GM18907 (cell line): ENCODE results near the gene COL4A1.

Experiments
- ATAC-seq: cut with Tn5 transposase; IDR thresholded peaks from one replicate; pipeline ENCODE4 v1.9.1; 2021; ENCODE audit warnings: mild to moderate bottlenecking, moderate library complexity; ENCODE audit not compliant: unreplicated experiment

COL4A1 gene

DNA sequence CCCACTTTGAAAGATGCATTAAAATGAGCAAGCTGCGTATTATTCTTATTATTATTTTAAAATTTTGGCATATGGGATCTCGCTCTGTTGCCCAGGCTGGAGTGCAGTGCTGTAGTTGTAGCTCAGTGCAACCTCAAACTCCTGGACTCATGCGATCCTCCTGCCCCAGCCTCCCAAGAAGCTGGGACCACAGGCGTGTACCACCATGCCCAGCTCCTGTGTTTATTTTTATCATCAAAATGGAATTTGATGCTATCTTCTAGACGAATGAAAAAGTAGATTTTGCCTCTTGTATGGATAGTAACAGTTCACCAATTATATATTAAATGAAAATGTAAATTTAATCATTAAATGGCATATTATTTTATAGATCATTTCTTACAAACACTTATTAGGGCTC, 43.6 kb downstream of the COL4A1 start:
- no peak for ATAC-seq

DNA sequence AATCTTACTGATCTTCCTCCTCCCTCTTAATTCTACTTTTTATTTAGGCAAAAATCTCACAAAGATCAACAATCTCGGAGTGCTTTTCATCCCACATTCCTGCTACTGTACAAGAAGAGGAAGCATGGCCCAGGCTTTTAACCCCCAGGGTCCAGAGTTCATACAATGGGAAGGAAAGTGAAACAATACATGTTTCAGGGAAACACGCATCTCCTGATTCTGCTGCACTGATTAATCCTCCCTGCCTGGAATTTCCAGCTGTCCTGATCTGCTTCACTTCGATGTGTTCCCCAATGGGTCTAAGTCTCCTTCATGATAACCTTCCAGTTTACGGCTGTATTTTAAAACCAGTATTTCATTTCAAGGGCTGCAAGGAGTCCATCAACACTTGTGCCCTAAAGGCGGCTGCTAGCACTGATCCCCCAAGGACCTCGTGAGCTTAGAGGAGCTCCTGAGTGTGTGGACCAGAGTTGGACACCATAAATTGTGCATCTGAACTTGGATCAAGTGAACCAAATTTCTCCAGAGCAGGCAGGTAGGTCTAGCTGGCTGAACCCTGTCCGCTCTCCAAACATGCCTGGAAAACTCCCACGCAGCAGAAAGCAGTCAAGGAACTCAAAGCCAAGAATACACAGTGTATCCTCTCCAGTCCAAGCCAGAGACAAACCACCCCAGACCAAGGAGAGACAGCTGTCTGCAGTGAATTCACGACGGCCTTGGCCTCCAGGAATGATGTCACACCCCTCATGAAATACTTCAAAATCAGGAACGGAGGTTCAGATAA, 44.3 kb downstream of the COL4A1 start:
- ATAC-seq: no peak

DNA sequence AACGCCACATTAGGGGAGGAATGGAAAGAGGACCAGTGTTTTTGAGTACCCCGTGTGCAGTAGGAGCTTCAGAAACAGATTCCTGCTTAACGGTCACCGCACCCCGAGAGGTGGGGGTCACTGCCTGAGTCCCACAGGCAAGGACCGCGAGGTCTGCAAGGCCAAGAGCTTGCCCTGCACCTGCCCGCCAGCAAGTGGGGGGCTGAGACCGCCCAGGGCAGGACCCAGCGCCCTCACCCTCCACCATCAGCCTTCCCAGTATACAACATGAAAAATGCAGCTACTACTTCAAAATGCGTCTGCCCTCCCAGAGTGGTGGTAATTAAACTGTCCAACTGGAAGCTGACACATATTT, 44.9 kb downstream of the COL4A1 start:
- ATAC-seq: no peak

DNA sequence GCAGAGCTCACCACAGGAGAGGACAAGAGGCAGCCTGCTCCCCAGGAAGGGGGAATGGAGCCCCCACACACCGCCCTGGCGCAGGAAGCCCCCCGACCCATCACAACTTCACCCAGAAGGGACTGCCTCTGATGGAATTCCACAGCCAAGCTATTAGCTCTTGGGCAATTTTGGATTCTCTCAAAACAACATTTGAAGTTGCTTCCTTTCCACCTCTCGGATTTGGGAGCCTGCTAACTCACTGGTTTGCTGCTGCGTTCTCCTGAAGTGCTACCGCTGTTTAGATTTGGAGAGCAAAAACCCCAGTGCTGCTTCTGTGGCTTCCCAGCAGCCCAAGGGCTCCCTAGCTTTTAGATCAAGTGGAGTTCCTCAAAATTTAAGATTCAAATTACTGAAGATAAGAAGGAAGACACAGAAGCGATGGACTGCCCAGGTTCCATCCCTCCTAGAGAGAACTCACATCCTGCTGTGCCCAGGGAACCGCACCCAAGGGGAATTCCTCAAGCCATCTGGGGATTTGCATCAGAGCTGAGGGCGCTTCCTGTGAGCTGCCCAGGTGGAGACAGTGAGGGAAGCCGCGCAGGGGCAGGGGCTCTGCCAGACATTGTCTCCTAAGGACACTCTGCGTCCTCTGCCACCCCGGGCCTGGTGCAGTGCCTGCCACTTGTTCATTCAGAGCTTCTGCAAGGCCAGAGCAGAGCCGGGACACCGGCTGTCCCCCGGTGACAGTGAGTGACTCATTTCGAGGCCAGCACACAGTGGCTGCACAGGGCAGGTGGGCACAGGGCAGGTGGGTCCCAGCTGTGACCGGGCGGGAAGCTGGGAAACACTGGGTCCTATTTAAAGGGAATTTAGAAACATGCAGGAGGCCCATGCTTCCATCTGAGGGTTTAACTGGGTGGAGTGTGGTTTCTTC, 45.5 kb downstream of the COL4A1 start:
- no peak for ATAC-seq

DNA sequence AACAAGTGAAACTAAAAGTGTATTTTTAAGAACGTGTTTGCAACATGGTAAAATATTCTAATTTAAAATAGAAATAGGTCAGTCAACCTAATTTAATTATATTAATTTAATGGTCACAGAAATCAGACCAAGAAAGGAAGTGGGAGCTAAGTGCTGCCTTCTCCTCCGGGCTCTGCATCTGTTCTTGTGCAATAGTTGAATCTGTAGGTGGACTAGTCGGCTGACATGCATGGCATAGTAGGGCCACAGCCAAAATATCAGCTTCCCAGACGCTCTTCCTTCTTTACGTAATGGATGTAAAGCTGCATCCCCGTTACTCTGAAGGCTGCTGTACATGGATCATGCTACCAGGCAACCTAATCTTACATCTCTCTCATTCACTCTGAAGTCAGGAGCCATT, 47.3 kb downstream of the COL4A1 start:
- no peak for ATAC-seq

DNA sequence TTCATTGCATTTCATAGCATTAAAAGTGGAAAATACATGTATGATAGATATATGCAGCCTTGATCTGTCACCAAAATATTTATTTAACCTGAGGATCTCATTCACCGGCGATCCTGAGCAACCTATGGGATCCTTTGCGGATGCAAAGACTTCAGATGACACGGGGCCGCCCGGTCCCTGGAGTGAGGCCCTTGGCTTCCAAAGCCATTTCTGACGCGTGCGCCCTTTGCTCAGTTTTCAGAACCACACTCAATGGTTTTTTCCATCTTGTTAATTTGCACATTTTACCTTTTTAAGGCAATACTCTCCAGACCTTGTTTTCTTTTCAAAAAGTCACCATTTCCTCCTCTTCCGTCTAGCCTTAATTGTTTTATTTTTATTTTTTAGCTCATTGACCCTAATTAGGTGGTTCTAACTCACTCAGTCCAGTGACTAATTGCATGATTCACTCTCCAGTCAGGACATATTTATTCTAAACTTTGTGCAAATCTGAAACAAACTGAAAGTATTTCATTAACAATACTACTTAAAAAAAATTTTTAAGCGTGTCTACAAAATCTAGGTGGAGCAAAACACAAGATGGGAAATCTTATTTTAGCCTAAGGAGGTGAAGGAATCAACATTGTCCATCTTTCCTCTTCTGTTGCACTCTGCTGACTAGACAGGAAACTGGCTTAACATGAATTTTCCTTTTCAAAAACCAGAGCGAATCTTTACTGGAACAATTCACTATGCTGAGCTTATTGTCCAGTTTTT, 47.9 kb downstream of the COL4A1 start:
- ATAC-seq: no peak

DNA sequence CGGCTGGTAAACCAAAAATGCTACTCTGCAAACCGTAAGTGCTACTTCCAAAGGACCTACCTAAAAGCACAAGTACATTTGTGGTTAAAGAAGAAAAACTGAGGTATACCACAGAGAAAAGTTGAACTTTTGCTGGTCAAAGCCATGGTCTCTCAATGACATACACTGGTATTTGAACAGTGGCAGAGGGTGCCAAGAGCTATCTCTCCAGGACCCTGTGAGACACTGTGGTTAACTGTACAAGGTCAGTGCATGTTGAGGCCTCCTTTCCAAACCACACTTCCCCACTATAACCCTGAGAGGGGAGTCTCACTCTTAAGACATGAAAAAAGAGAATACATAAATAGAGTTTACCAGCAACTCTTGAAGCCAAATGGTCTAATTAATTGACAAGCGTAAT, 49.5 kb downstream of the COL4A1 start:
- ATAC-seq: no peak

DNA sequence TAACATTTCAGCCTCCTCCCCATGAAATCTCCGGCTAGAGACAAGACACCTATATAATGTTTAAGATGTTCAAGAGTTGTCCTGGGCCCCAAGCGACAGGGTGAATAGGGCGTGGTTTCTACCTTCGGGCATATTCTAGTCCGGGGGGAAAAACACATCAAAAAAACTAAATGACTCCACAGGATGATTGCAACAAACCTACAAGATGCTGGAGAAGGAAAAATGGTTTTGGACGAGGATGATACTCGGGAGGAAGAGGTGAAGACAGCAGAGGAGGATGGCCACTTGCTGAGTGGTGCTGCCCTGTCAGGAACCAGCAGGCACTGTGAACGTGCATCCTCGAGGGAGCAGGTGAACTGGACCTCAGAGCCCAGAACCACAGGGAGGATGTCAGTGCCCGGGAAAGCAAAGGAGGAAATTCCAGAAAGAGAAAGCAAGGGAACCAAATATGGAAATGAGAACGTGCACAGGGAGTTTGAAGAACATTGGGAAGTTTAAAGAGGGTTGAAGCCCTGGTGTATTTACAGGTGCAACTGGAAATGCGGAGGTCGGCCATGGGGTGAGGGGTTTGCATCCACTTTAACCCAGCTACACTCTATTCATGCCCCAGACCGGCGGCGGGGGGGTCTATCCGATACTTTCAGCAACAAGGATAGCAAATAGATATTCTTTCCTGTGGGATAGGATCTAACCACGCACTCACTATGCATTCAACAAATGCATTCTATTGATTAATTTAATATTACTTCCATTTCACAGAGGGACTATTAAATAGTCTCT, 50.6 kb downstream of the COL4A1 start:
- ATAC-seq: no peak

DNA sequence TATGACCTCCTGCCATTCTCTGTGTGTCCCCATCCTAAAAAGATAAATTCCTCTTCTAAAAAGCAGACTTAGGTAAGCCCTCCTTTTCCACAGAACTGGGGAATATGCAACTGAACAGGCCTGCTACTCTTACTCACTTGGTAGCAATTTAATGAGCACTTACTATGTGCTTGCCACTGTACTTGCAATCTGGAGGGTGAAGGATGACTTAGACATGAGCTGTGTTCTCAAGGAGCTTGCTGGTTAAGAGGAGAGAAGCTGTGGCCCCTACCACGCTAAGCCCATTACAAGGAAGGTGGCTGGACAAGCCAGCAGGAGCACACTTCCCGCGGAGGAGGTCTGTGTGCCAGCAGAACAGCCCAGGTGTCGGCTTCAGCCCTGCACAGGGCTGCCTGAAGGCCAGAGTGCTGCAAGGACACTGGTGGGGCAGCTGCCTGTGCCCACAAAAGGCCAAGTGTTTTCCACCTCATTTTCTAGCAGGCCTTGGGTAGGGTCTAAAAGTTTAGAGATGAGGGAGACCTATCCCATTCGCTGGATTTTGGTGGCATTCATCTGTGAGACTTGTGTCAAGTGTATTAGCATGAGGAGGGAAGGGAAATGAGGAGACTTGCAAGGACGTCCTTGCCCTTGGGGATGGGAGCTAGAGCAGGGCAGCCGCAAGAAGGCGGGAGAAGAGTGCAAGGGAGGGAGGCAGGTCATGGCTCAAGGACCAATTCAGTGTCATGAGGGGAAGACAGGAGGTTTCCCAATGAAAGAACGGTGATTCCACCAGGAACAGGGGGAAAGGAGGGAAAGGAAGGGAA, 52.0 kb downstream of the COL4A1 start:
- no peak for ATAC-seq

DNA sequence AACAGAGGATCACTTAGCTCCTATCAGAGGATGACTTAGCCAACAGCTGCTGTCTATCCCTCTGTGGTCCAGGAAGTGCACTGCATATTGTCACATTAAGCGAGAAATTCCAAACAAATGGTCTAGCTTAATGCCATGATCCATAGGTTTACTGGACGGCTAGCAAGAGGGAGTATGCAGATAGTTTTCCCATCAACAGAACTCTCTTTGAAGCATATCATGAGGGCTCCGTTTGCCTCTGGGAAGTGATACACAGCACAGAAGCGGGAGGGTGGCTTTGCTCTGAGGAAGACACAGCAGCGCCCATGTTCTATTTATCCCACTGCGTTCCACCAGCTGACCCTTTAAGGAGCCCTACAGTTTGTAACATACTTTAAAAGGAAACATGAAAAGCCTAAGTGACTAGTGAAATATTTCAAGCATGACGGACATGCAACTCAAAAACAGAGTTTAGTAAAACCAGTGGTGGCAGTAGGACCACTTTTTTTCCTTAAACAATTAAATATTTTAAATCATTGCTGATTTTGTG, 52.7 kb downstream of the COL4A1 start:
- ATAC-seq: no peak

DNA sequence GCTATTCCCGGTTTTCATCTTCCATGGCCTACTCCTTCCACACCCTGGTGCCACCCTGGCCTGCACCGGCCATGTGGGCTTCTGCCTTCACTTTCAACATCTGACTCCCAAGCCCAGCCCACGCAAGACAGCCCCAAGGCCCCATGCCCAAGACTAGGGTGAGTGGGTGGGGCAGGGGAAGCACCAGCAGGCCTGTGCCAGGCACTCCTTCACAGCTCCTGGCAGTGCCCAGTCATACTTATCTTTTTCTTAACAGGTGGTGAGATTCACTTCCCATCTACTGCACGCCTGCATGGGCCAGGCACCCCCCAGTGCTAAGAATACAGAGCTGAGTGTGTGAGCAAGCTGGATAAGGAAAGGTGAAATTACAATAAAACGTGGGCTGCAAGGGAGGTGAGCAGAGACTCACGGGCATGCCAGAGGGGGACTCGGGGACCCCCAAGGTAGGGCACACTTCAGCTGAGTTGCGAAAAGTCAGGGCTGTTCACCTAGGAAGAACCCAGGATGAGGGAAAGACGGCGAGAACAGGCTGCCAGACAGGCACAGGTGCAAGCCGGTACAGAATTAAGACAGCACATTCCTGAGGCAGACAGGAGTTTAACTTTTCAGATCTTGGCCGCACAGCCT, 55.7 kb downstream of the COL4A1 start:
- no peak for ATAC-seq

DNA sequence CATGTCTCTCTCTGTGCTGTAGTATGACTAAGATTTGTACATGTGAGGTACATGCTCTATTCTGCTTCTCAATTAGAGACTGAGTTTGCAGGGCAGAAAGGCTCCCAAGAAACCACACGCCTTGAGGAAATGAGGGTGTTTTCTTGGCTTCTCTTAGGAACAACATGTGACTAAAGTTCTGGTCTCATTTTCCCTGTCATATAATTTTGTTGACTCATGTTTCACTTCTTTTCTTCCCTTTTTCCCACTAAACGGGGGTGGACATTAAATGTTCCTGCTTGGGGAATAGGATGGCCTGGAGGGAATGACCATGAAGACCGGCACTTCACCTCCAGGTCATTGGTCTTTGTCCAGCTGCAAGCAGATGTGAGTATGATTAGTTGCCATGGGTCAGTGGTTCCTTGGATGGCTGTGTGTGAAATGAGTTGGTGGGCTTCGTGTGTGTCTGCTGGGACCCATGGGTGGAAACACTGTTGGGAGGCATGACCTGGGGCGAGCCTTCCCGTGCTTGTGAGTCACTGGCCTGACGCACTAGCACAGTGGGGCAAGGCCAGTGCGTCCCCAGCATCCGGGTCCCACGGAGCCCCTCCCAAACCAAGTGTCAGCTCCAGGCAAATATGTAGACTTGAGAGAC, 56.6 kb downstream of the COL4A1 start:
- ATAC-seq: no peak

DNA sequence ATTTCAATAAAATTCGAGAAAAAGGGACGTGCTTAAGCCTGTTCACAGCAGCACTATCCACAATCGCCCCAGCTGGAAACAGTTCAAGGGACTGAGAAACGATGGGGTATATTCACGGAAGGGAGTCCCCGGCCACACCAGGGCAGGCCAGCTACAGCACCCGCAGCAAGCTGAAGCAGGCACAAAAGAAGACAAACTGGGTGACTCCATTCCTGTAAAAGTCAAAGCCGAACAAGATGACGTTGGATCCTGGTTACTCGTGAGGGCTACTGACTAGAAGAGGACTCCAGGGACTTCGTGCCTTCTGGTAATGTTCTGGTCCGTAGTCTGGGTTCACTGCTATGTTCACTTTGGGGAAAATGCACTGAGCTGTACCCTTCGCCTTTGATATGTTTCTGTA, 57.6 kb downstream of the COL4A1 start:
- no peak for ATAC-seq

DNA sequence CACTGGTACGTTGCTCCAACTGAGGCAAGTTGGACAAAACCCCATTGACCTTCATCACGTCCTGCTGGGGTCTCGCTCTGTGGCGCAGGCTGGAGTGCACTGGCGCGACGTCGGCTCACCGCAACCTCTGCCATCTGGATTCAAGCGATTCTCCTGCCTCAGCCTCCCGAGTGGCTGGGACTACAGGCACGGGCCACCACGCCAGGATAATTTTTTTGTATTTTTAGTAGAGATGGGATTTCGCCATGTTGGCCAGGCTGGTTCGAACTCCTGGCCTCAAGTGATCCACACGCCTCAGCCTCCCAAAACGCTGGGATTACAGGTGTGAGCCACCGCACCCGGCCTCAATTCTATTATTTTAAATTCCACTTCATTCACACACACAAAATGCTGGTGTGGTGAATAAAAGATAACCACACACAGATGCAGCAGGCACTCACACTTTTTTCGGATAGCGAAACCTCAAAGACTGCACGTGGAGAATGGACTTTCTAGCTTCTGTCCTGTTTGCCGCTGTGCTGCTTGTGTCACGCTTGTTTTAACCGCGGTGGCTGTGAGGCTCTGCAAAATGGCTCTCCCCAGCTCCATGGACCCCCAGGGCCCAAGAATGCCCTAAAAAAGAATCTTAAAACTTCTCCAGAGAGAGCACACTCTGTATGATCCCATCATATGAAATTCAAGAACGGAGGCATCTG, 58.4 kb downstream of the COL4A1 start:
- ATAC-seq: no peak

DNA sequence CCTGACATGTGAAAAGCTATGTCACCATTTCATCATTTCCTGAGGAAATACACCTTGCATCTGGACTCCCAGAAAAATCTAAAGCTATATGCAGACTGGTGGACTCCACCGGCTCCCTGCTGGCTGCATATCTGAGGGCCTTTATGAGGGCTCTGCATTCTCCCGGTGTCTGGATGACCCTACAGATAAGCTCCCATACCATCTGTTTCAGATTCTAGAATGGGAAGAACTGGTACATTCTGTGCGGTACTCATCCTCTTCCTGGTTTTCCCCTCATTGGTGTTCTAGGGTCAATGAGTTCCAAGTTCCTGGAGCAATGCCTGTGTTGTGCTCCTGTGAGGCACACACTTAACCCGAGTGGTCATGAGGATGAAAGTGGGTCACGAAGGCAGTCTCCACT, 60.4 kb downstream of the COL4A1 start:
- no peak for ATAC-seq

DNA sequence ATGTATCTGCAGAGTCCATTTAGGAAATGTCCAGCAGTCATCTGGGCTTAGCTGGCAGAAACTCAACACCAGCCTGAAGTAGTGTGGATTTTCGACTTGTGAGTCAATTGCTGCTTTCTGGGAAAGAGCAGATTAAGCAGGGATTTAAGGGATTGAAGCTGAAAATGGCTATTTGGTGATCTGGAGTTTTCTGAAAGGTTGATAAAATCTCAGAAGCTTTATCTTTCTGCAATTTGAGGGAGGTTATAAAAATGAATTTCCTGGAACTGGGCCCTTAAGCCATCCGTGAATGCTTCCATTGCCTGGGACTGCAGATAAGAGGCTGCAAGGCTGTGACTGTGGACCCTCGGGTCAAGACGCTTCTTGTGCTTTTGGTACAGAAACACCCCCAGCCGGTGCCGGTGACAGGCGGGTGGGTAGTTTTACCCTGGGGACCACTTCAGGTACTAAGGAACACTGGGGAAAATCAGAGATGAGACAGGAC, 61.5 kb downstream of the COL4A1 start:
- no peak for ATAC-seq

DNA sequence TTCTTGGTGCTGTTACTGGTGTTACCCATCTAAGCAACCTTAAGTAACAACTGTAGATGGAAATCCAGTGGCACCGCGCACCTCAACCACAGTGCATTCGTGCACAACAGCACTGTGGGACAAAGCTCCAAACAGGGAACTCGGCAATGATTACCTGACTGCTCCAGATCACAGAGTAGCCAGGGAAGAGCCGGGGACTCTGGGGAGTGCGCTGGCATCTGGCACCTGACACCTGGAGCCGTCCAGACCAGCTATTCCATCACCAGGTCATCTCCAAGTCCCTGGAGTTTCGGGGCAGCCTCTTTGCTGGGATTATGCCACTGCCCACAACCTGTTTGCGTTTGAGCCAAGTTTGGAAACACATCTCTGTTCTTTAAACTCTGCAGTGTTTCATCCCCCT, 62.0 kb downstream of the COL4A1 start:
- no peak for ATAC-seq
